HPDE6-E6E7 (cell line): ENCODE results near the gene NCAPG2.
"Not testable (repeated sequence)": the region's sequence is repeated elsewhere in the genome, so short reads cannot be mapped to it uniquely, and the experiment has no call there.

Experiments used
- DNase-seq: peaks from one replicate; pipeline ENCODE4 v3.0.0; 2011; ENCODE audit warnings: missing footprints; ENCODE audit errors: extremely low spot score

Gene NCAPG2

GRCh38 chr7:158633055-158633956, 71.3 kb downstream of the NCAPG2 start:
- no peak for DNase-seq

DNA sequence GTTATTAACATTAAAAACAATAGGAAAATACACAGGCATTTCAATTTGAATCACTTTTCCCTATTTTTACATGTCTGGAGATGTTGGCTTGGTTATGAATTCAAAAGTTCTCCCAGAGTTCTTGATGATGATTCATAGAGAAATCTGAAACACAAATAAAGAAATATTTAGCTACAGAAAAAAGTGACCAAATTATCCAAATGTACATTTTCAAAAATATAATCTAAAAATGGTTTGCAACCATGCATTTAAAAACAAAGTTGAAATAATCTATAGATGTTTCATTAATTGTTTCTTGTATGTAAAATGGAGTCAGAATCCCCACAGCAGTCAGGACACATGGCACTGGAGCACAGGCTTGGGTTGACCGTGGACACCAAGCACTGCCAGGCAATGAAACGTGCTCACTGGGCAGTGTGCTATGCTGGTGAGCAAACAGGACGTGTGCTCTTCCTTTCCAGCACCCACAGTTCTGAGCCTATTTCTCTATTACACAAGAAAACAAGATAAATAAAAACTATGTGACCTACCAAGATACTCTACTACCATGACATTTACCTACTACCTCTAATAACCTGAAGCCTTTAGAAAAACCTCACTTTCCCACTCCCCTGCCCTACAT, 72.9 kb downstream of the NCAPG2 start:
- DNase-seq, result no peak

DNA sequence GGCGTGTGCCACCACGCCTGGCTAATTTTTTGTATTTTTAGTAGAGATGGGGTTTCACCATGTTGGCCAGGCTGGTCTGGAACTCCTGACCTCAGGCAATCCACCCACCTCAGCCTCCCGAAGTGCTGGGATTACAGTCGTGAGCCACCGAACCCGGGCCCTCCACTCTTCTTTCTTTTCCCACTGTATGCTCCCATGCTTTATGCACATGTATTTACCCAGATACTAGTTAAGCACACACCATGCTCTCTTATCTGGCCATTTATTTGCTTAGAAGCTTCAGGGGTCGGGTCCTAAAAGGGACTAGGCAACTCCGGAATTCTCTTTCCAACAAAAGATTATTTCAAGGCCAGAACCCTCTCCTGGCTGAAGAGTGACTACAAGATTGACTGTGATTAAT, 78.3 kb downstream of the NCAPG2 start:
- not testable (repeated sequence) for DNase-seq

DNA sequence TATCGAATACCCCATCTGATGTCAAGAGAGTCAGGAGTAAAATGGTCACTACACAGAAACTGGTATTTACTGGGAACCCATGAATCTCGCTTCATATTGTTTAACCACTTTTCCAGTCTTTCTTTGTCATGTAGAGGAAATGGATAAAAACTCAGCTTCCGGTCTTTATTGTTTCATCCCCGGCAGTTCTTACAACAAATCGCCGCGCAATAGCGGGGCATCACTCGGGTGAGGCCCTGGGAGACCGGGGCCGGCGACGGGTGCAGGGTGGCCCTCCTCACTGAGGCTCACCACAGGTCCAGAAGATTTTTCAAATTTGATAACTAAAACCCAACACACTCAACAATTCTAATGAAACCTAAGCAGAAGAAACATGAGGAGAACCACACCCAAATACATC, 81.4 kb downstream of the NCAPG2 start:
- no peak for DNase-seq

- no peak for DNase-seq
Measured at GRCh38 chr7:158620839-158621441, 83.7 kb downstream of the NCAPG2 start.

DNA sequence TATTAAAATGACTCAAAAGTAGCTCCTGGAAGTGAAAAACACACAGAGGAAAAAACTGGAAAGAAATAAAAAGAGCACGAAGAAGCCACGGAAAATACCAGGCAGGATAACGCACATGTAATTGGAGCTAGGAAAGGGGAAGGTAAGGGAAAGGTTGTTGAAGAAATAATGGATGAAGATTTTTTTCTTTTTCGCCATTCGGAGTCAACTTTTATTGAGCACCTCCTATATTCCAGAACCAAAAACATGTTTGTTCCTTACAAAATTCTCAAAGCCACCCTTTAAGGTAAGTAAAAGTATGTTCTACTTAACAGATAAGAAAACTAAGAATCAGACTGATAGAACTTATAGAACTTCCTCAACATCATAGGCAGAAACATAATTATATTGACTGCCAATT, 84.2 kb downstream of the NCAPG2 start:
- DNase-seq, result no peak

DNA sequence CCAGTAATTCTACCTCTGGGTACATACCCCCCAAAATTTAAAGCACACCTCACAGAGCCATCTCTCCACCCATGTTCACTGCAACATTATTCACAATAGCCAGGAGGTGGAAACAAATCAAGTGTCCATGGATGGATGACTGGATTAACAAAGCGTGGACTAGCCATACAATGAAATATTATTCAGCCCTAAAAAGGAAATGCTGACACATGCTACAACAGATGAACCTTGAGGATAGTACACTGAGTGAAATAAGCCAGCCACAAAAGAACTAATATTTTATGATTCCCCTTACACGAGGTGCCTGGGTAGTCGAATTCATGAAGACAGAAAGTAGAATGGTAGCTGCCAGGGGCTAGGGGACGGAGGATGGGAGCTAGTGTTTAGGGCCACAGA, 85.9 kb downstream of the NCAPG2 start:
- DNase-seq, result no peak

- no peak for DNase-seq
Measured at GRCh38 chr7:158617737-158618128, 86.9 kb downstream of the NCAPG2 start.

DNA sequence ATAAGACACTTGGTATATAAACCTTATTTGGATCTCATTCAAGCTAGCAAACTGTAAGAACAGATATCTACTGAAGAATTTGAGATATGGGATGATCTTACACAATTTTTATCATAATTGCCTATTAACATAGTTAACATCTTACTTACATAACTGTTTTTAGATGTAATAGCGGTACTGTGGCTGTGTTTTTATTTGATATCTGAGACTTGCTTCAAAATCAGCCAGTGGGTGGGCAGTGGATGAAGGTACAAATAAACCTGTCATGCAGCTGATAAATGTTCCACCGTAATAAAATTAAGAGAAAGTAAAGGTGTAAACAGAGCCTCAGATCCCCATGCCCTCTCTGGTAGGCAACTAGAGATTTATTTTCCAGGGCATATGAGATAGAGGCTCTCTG, 88.6 kb downstream of the NCAPG2 start:
- no peak for DNase-seq

- DNase-seq, result no peak
Measured at GRCh38 chr7:158614700-158615099, 89.9 kb downstream of the NCAPG2 start.

GRCh38 chr7:158613481-158613880, 91.1 kb downstream of the NCAPG2 start:
- no peak for DNase-seq

GRCh38 chr7:158612546-158612945, 92.1 kb downstream of the NCAPG2 start:
- DNase-seq, result no peak

- DNase-seq, result no peak
Measured at GRCh38 chr7:158611541-158611940, 93.1 kb downstream of the NCAPG2 start.

DNA sequence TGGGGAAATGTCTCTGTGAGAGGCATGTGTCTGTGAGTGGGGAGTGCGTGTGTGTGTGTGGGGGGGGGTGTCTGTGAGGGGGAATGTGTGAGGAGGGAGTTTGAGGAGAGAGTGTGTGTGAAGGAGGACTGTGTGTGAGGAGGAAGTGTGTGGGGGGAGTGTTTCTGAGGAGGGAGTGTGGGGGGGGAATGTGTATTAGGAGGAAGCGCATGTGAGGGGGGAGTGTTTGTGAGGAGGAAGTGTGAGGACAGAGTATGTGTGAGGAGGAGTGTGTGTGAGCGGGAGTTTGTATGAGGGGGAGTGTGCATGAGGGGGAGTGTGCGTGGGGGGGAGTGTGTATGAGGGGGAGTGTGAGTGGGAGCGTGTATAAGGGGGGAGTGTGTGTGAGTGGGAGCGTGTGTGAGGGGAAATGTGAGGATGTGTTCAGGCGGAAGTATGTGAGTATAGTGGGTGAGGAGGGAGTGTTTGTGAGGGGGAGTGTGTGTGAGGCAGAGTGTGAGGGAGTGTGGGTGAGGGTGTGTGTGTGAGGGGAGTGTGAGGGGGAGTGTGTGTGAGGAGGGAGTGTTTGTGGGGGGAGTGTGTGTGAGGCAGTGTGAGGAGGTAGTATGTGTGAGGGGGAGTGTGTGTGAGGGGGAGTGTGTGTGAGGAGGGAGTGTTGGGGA, 95.2 kb downstream of the NCAPG2 start:
- no peak for DNase-seq

- DNase-seq, result no peak
Measured at GRCh38 chr7:158607563-158607962, 97.0 kb downstream of the NCAPG2 start.

GRCh38 chr7:158606671-158607424, 97.8 kb downstream of the NCAPG2 start:
- no peak for DNase-seq

DNA sequence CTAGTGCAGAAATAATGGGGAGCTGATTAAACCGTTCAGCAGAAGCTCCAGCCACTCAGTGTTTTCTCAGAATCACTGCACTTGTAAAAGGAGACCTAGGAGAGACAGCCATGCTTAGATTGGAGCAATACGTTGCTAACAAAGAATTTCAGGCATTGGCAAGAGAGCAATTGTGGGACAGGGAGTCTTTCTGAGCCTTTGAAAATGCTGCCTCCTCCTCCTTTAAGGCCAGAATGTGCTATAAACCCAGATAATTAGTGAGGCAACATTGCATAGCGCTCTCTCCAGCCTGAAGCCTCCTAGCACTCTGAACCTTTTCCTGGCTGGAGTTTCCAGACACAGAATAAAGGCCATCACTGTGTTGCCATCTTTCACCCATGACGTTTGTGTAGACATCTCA, 98.5 kb downstream of the NCAPG2 start:
- DNase-seq, result no peak

- DNase-seq, result no peak
Measured at GRCh38 chr7:158603773-158604755, 100.5 kb downstream of the NCAPG2 start.

GRCh38 chr7:158602905-158603772, 101.5 kb downstream of the NCAPG2 start:
- DNase-seq, result no peak
